IMR-90 (cell line): Measurements from ENCODE around the gene HSPH1. TPM values are rescaled to one million over a fixed set of nuclear protein-coding genes. Genes with fewer than 3 reads are reported as not detected.
A peak's percentile ranks its signal among the peaks of the same experiment; 100 is the strongest.

Experiments
- ATAC-seq: fragments of 200-7000 bp; cut with Tn5 transposase; 2 replicates; pipeline ENCODE4 v1.9.1; 2020; ENCODE audit warnings: low read depth, mild to moderate bottlenecking, moderate library complexity
- BruUV-seq: library from RNA; stranded (reverse); fragments of 400-500 nt; replicated peaks from 2 replicates; lab custom pipeline; 2021; lab: Mats Ljungman, UMichigan
- CTCF ChIA-PET: fragments of 300-600 bp; formaldehyde crosslinking; extraction: SDS; loops from one replicate; lab custom pipeline; 2021; ENCODE audit warnings: antibody characterized with exemption; lab: Yijun Ruan, JAX
- POLR2A ChIA-PET: fragments of 300-600 bp; sonication (Branson Sonifier 250); formaldehyde crosslinking; loops from one replicate; lab custom pipeline; 2022; ENCODE audit warnings: antibody characterized with exemption; ENCODE audit not compliant: unreplicated experiment; lab: Charles Lee
- DNase-seq: peaks from one replicate; pipeline ENCODE4 v3.0.0; 2013
- H2AFZ ChIP-seq: replicated peaks from 2 replicates; pipeline ENCODE3; 2013; ENCODE audit warnings: low read length, mild to moderate bottlenecking; ENCODE audit not compliant: poor library complexity
- H2AK5ac ChIP-seq: 2 replicates; pipeline ENCODE4 v1.6.1; 2013; ENCODE audit warnings: low read depth, low read length, inconsistent platforms
- H2AK9ac ChIP-seq: replicated peaks from 2 replicates; pipeline ENCODE3; 2013; ENCODE audit warnings: mild to moderate bottlenecking, low read depth, low read length, moderate library complexity; ENCODE audit not compliant: poor library complexity
- H2BK120ac ChIP-seq: 2 replicates; pipeline ENCODE4 v1.6.1; 2013; ENCODE audit warnings: low read depth, low read length, inconsistent platforms
- H2BK15ac ChIP-seq: 3 replicates; pipeline ENCODE4 v1.6.1; 2013; ENCODE audit warnings: low read depth, low read length, inconsistent platforms
- H2BK20ac ChIP-seq: 2 replicates; pipeline ENCODE4 v1.6.1; 2013; ENCODE audit warnings: low read depth, mild to moderate bottlenecking, inconsistent platforms, low read length, moderate library complexity
- H2BK5ac ChIP-seq: 2 replicates; pipeline ENCODE4 v1.6.1; 2013; ENCODE audit warnings: mild to moderate bottlenecking, low read depth, low read length, inconsistent platforms; ENCODE audit not compliant: poor library complexity, severe bottlenecking
- H3K14ac ChIP-seq: replicated peaks from 2 replicates; pipeline ENCODE4 v1.6.1; 2013; ENCODE audit warnings: low read depth, low read length, inconsistent platforms
- H3K18ac ChIP-seq: 2 replicates; pipeline ENCODE4 v1.6.1; 2013; ENCODE audit warnings: low read depth, low read length, control low read depth
- H3K23ac ChIP-seq: 2 replicates; pipeline ENCODE4 v1.6.1; 2013; ENCODE audit warnings: low read depth, low read length, inconsistent platforms
- H3K27ac ChIP-seq: 2 replicates; pipeline ENCODE4 v1.5.1; 2013; ENCODE audit warnings: mild to moderate bottlenecking, control low read depth, low read length; ENCODE audit not compliant: insufficient read depth
- H3K27me3 ChIP-seq: 2 replicates; pipeline ENCODE4 v1.6.1; 2013; ENCODE audit warnings: low read length; ENCODE audit not compliant: control insufficient read depth, insufficient read depth
- H3K36me3 ChIP-seq: 2 replicates; pipeline ENCODE4 v1.6.1; 2013; ENCODE audit warnings: low read length, mixed read lengths; ENCODE audit not compliant: control insufficient read depth, insufficient read depth
- H3K4ac ChIP-seq: 2 replicates; pipeline ENCODE4 v1.6.1; 2013; ENCODE audit warnings: low read depth, low read length, inconsistent platforms
- H3K4me1 ChIP-seq: 2 replicates; pipeline ENCODE4 v1.6.1; 2013; ENCODE audit warnings: low read length, mixed read lengths; ENCODE audit not compliant: control insufficient read depth, insufficient read depth
- H3K4me2 ChIP-seq: 2 replicates; pipeline ENCODE4 v1.6.1; 2013; ENCODE audit warnings: low read depth, mild to moderate bottlenecking, control low read depth, low read length, moderate library complexity
- H3K4me3 ChIP-seq: 2 replicates; pipeline ENCODE4 v1.5.1; 2013; ENCODE audit warnings: low read depth, mild to moderate bottlenecking, control low read depth, low read length, moderate library complexity; ENCODE audit not compliant: insufficient read depth
- H3K56ac ChIP-seq: 2 replicates; pipeline ENCODE4 v1.6.1; 2013; ENCODE audit warnings: low read length, inconsistent platforms; ENCODE audit not compliant: insufficient read depth; ENCODE audit errors: extremely low read depth
- H3K79me1 ChIP-seq, 2 experiments: 2 replicates each; pipeline ENCODE4 v1.6.1; 2013; ENCODE audit warnings: low read length in 2 of 2, inconsistent platforms in 1 of 2, low read depth in 1 of 2
- H3K9ac ChIP-seq: 2 replicates; pipeline ENCODE4 v1.6.1; 2013; ENCODE audit warnings: low read depth, low read length, control low read depth
- H3K9me1 ChIP-seq: 2 replicates; pipeline ENCODE4 v1.6.1; 2013; ENCODE audit warnings: low read length, inconsistent platforms; ENCODE audit not compliant: insufficient read depth
- H3K9me3 ChIP-seq: 2 replicates; pipeline ENCODE4 v1.6.1; 2013; ENCODE audit warnings: low read length; ENCODE audit not compliant: control insufficient read depth, insufficient read depth
- H4K20me1 ChIP-seq: 2 replicates; pipeline ENCODE4 v1.6.1; 2013; ENCODE audit warnings: low read length, inconsistent platforms; ENCODE audit not compliant: insufficient read depth
- H4K5ac ChIP-seq: 2 replicates; pipeline ENCODE4 v1.6.1; 2013; ENCODE audit warnings: mild to moderate bottlenecking, low read depth, low read length, control low read depth
- H4K8ac ChIP-seq, 2 experiments: 2 replicates each; pipeline ENCODE4 v1.6.1; 2013; ENCODE audit warnings: low read depth in 2 of 2, low read length in 2 of 2, control low read depth in 1 of 2, inconsistent platforms in 1 of 2
- H4K91ac ChIP-seq: 2 replicates; pipeline ENCODE4 v1.6.1; 2013; ENCODE audit warnings: low read depth, low read length, inconsistent platforms; ENCODE audit not compliant: insufficient read depth
- BHLHE40 ChIP-seq: fragments of 150-350 bp; IDR thresholded peaks from 2 replicates; pipeline ENCODE4 v1.6.1; 2016; ENCODE audit warnings: mild to moderate bottlenecking, low read depth, low read length
- CEBPB ChIP-seq: IDR thresholded peaks from 2 replicates; pipeline ENCODE4 v1.6.1; 2012; ENCODE audit warnings: low read depth, low read length, improper control_type of control experiment
- CTCF ChIP-seq: conservative IDR thresholded peaks from 2 replicates; pipeline ENCODE4 v1.5.1; 2012; ENCODE audit warnings: mild to moderate bottlenecking, low read depth, low read length, improper control_type of control experiment
- MAFK ChIP-seq: IDR thresholded peaks from 2 replicates; pipeline ENCODE4 v1.6.1; 2012; ENCODE audit warnings: low read depth, low read length, improper control_type of control experiment
- MXI1 ChIP-seq: IDR thresholded peaks from 2 replicates; pipeline ENCODE4 v1.6.1; 2012; ENCODE audit warnings: low read depth, mild to moderate bottlenecking, low read length, moderate library complexity, borderline replicate concordance
- RFX5 ChIP-seq: IDR thresholded peaks from 2 replicates; pipeline ENCODE4 v1.8.0; 2012; ENCODE audit warnings: low read depth, mild to moderate bottlenecking, low read length, moderate library complexity
- WGBS, 2 experiments: methylation state at CpG; one replicate each; pipeline versions ENCODE4 v1.1.5 to v1.1.7; 2013; ENCODE audit warnings: missing lambda C conversion rate in 2 of 2; ENCODE audit not compliant: insufficient read length in 1 of 2; ENCODE audit errors: extremely low coverage in 2 of 2; 5-methylcytosine and 5-hydroxymethylcytosine counted together
- dilution Hi-C: fragments of 300-500 bp; cut with HindIII; formaldehyde crosslinking; loops from one replicate; pipeline ENCODE4 v1.14.3; 2018; ENCODE audit warnings: low sequenced_read_pairs; ENCODE audit not compliant: unreplicated experiment
- in situ Hi-C: fragments of 300-500 bp; cut with MboI; formaldehyde crosslinking; loops from 3 replicates; pipeline ENCODE4 v1.14.3; 2019; ENCODE audit warnings: low sequenced_read_pairs, inconsistent platforms, mixed read lengths
- intact Hi-C: fragments of 100-400 bp; cut with micrococcal nuclease; formaldehyde crosslinking; loops from 2 replicates; pipeline ENCODE4 v1.10.0; 2022
- polyA plus RNA-seq, 3 experiments: library from polyadenylated mRNA; depleted of rRNA; stranded (reverse); fragments of >200 nt; gene quantifications; 2 replicates each; pipeline ENCODE4 v1.2.3, GENCODE V29; 2012; ENCODE audit warnings: low replicate concordance in 1 of 3
- total RNA-seq: library from RNA; depleted of rRNA; stranded (reverse); fragments of >200 nt; gene quantifications from 2 replicates; pipeline ENCODE4 v1.2.3, GENCODE V29; 2012

HSPH1 gene
- total and polyA plus RNA-seq, 2 of the 4 experiments (the other 2 are of a cell fraction), result 36.8 to 40.3 TPM

- Histone ChIP-seq H3K4me3 (no peak overlapping the region), H4K8ac (no peak overlapping the region), H4K91ac (no peak overlapping the region), H3K4me1 (no peaks in the 10 kb centered on the region; the same call in 1 of the 2 replicates), H3K9ac (no peak overlapping the region), H2AK9ac (no peak overlapping the region), H2BK20ac (no peak overlapping the region), H3K14ac (no peak overlapping the region), H2AFZ (no peak overlapping the region), H3K56ac (no peak overlapping the region), H3K23ac (no peak overlapping the region), H3K4ac (no peak overlapping the region), H3K36me3 (peaks cover 28% of the 10 kb centered on the region), H3K9me3 (no peaks in the 10 kb centered on the region), H3K79me1 (peaks cover 15 to 44% of the 10 kb centered on the region in 2 experiments), H3K27me3 (no peaks in the 10 kb centered on the region), H4K20me1 (no peaks in the 10 kb centered on the region), H2BK5ac (no peak overlapping the region), H3K4me2 (no peak overlapping the region), H2BK120ac (no peak overlapping the region), H3K18ac (no peak overlapping the region), H2AK5ac (no peak overlapping the region), H2BK15ac (no peak overlapping the region), H4K5ac (no peak overlapping the region), H3K9me1 (no peaks in the 10 kb centered on the region), H3K27ac (no peak overlapping the region)
- WGBS, 2 experiments, result no CpG with 5 or more reads among the region's 3 CpGs
- CTCF ChIA-PET, result interaction anchor here (0.6 to 1.2 kb wide), 2 partner anchors 11 to 16 kb away, joined by 4 read pairs; no protein-coding TSS in a partner anchor
- ATAC-seq, result no peak
- TF ChIP-seq CTCF (no peak), MXI1 (no peak), CEBPB (peak; percentile 92), MAFK (no peak), RFX5 (no peak), BHLHE40 (no peak)
- POLR2A ChIA-PET, result no interaction called here
- in situ Hi-C loops, result no loop called here
- intact Hi-C loops, result no loop called here
- DNase-seq, result no peak
- no TSS peak for BruUV-seq
- dilution Hi-C loops, result no loop called here
Observed at GRCh38 chr13:31151837-31152236, 9.9 kb downstream of the HSPH1 start.
